ENCODE measurements around the gene UBA52.

DNA sequence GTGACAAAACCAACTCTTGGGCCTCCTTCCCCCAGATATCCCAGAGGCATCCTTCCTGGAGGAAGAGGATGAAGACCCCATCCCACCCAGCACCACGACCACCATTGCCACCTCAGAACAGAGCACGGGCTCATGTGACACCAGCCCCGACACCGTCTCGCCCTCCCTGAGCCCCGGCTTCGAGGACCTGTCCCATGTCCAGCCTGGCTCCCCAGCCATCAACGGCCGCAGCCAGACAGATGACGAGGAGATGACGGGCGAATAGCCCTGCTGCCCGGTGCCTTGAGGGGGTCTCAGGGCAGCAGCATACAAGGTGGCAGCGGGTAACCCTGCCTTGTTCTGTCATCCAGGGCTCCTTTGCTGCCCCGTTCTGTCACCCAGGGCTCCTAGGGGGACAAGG is 3.3 kb upstream of the UBA52 start:
- TF ChIP-seq, protein P1, sequence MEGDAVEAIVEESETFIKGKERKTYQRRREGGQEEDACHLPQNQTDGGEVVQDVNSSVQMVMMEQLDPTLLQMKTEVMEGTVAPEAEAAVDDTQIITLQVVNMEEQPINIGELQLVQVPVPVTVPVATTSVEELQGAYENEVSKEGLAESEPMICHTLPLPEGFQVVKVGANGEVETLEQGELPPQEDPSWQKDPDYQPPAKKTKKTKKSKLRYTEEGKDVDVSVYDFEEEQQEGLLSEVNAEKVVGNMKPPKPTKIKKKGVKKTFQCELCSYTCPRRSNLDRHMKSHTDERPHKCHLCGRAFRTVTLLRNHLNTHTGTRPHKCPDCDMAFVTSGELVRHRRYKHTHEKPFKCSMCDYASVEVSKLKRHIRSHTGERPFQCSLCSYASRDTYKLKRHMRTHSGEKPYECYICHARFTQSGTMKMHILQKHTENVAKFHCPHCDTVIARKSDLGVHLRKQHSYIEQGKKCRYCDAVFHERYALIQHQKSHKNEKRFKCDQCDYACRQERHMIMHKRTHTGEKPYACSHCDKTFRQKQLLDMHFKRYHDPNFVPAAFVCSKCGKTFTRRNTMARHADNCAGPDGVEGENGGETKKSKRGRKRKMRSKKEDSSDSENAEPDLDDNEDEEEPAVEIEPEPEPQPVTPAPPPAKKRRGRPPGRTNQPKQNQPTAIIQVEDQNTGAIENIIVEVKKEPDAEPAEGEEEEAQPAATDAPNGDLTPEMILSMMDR (IDR thresholded peaks at IDR 0.05; ENCODE audit: low read depth, low read length, poor library complexity, severe bottlenecking), result no peak
- no peak for TF ChIP-seq EZH2phosphoT487 (IDR thresholded peaks at IDR 0.05; ENCODE audit: borderline replicate concordance, low read length)
